SIG-M5 treated with dmso at 0.1 percent for 504 hours (cell line): ENCODE measurements around the gene CXCR6.
"Not testable (repeated sequence)": the region's sequence is repeated elsewhere in the genome, so short reads cannot be mapped to it uniquely, and the experiment has no call there.

Experiments
- DNase-seq: peaks from one replicate; lab custom pipeline; 2025; ENCODE audit not compliant: unreplicated experiment; lab: John Stamatoyannopoulos, UW

CXCR6 gene

GRCh38 chr3:45986303-45986982, 43.2 kb downstream of the CXCR6 start:
- peak; percentile 20 for DNase-seq

DNA sequence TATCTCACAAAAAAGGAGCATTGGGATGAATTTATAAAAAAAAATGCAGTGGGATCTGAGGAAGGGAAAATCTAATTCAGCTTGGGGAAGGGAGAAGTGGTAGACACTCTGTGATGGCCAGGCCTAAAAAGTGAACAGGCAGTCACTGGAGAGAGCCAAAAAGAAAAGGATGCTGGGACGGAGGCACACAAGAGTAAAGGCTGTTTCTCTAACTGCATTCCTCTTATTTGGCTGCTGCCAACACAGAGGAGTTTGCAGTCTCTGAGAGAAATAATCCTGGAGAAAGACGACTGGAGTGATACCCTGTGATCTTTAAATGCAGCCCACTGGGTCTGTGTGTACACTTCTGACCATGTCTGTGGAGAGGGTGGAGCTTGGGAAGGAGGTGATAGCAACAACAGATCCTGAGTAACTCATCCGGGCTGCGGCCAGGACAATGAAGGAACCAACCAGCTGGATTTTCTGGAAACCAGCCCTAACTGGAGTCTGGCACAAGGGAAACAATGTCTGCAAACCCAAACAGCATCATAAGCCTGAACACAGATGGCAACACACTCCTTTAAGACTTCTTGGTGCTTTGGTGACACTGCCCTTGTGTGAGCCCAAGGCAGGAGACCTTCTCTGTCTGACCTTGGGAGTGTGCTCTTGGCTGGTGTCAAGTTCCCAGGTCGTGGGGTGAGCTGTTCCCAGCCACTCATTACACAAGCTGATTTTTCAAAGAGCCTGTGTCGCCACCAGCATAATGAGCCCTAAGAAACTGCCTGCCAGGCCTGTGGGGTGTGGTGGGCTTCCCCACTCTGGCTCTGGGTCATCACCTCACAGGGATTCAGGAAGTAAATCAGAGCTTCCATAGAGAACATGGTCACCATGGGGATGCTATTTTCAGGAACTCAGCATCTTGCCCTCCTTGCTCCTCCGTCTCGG, 44.4 kb downstream of the CXCR6 start:
- DNase-seq: no peak

GRCh38 chr3:45988362-45988761, 45.1 kb downstream of the CXCR6 start:
- peak; percentile 62 for DNase-seq

DNA sequence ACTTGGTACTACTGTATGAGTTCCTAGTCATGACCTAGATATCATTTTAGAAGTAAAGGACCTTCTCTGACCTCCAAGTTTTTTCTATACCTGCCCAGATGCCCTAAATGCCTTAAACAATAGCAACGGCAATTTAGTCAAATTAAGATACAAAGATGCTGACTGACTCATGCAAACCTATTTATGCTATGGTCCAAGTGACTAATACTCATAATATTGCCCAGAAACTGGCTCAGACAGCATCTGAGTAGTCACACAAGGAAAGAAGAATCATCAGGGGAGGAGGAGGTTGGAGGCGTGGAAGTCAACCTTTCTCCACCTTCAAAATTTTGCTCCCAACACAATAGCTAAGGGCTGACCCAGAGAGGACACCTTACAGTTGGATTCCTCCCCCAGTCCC, 45.5 kb downstream of the CXCR6 start:
- DNase-seq: no peak

DNA sequence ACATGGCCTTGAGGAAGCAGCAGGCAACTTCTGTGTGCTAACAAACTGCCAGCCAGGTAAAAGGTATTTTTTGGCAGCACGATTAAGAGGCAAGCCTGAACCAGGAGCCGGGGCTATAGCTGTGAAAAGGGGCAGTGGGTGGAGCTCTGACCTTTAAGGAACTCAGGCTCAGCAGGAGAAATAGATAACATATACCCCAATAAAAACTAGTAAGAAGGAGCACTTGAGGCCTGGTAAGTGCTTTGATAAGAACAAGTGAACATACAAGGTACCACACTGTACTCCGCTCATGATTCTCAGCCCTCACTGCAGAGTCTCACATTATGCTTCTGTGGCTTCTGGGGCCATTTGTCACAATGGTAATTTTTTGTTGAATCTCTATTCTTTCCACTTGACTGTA, 46.9 kb downstream of the CXCR6 start:
- no peak for DNase-seq

GRCh38 chr3:45991341-45991740, 48.1 kb downstream of the CXCR6 start:
- DNase-seq: no peak

DNA sequence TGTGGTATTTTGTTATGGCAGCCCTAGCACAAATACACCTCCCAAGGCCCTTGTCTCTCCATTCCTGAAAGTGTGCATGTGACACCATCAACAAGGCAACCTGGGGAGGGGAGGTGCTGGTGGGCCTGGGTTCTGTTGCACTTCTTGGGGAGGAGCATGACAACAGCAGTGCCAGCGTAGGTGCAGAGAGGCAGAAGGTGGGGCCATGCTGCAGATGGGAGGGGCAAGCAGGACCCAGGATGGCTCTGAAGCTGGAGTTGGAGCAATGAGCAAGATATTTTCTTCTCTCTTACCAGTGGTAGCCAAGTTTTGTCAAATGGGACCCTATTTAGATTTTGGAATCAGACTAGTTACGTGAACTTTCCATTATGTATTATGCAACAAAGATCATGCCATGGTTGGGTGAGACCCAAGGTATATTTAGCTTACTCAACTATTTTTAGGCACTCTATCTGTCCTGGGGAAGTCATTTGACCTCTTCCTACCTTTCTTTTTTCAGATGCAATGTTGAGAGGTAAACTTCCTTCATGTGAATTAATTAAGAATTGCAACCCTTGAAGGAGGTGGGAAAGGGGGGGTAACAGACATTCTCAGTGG, 49.0 kb downstream of the CXCR6 start:
- DNase-seq: peak; percentile 26

GRCh38 chr3:45992821-45993221, 49.6 kb downstream of the CXCR6 start:
- peak; percentile 22 for DNase-seq

DNA sequence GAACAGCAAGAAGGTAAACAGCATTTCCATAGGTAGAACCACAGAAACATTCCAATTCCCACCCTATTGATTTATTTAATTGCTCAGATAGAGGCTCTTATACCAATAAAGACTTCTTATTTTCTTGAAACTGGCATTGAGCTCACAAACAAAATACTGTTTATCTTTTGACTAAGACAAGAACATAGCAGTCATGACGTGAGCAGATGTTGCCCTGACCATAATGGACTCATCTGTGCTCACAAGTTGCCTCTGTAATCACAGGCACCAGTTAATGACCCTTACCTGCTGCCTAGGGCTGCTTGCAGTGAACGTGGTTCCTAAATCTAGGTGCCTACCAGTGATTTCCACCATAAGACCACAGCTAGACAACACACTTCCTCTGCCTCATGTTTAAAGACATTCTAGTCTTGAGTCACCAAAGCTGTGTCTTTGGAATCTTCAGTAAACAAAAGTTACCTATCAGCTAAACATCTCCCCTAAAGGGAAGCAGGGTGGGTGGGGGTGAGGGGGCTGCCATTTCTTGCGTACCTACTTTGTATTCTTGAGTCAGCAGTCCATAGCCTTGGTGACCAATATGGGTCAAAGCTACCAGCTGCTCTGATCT, 50.3 kb downstream of the CXCR6 start:
- DNase-seq: no peak

- DNase-seq: peak; percentile 40
These were observed 51.4 kb downstream of the CXCR6 start for GRCh38 chr3:45994419-45995235.

DNA sequence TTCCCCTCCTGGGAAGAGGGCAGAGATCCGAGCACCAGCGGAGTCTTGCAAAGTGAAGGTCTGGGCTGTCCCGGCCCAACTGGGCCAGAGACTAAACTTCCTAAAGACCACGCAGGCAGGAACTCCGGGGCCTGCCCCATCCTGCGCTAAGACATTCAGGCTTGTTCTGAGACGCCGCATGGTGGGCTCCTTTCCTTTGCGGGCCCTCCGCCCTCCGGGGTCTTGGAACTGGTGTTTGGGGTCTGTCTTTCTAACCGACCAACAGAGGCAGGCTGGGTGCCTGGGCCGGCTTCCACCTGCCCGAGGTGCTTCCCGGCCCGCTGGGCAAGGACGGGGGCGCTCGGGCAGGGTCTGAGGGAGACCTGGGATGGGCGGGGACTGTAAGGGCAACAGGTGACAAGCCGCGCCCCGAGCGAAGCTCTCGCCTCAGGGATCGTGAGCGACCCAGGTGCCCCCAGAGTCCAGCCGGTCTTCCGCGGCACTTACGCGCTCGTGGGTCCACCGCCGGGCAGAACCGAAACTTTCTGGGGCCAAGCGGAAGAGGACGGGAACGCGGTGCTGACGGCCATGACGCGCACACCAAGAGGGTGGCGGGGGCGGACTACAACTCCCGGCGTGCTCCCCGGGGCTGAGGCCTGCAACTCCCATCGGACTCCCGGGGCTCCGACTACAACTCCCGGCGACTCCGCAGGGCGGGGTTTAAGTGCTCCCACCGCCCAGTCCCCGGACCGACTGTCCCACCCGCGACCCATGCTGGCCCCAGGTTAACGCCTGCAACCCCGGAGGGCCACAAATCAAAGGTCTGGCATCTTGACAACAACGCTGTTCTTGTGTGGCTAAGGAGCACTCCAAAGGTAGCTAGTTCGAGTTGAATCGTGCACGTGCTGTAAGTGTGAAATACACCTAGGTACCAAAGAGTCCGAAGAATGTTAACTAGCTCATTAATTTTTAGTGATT, 52.2 kb downstream of the CXCR6 start, which contains the start of gene FYCO1:
Gene FYCO1 (minus strand): TSS at position 589 of the 957 bp plus-strand sequence. CDS start 10,914 bp downstream, outside the sequence.
- DNase-seq: peak; percentile 92

- not testable (repeated sequence) for DNase-seq
These were observed 54.2 kb downstream of the CXCR6 start for GRCh38 chr3:45997499-45997898.

- DNase-seq: no peak
These were observed 54.7 kb downstream of the CXCR6 start for GRCh38 chr3:45997942-45998341.
